GM13977 (cell line): ENCODE data around the gene OR7G3.

Source experiments
- DNase-seq: peaks from one replicate; pipeline ENCODE4 v3.0.0; 2012; ENCODE audit warnings: low spot score
- in situ Hi-C: fragments of 300-500 bp; cut with MboI; formaldehyde crosslinking; loops from one replicate; pipeline ENCODE4 v1.12.0; 2022; ENCODE audit warnings: low sequenced_read_pairs, low pct_unique_long_range_greater_than_20kb, mixed read lengths, inconsistent platforms; ENCODE audit not compliant: unreplicated experiment
- TF ChIP-seq, protein P1 (sequence below): IDR thresholded peaks from 2 replicates; pipeline ENCODE4 v1.5.1; 2012; ENCODE audit warnings: mild to moderate bottlenecking, control low read depth; ENCODE audit not compliant: insufficient read depth; ENCODE audit errors: extremely low read depth, missing control alignments

OR7G3 gene

DNA sequence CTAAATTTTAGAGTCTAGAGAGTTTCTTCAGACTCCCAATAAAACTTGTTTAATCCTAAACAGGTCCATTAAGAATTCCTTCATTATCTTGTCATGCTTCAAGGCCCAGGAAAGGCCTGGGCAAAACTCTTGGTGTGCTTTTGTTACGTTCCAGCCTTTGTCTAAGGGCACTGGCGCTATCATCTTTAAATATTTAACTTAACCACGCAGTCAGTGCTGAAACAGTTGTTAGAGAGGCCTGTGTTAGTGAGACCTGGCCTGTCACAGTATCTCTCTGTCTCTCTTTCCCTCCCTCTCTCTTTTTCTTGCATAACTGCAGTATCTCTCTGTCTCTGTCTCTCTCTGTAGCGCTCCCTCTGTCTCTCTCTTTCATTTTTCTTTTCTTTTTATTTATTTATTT is 48.1 kb downstream of the OR7G3 start:
- no peak for DNase-seq
- TF ChIP-seq, protein P1, sequence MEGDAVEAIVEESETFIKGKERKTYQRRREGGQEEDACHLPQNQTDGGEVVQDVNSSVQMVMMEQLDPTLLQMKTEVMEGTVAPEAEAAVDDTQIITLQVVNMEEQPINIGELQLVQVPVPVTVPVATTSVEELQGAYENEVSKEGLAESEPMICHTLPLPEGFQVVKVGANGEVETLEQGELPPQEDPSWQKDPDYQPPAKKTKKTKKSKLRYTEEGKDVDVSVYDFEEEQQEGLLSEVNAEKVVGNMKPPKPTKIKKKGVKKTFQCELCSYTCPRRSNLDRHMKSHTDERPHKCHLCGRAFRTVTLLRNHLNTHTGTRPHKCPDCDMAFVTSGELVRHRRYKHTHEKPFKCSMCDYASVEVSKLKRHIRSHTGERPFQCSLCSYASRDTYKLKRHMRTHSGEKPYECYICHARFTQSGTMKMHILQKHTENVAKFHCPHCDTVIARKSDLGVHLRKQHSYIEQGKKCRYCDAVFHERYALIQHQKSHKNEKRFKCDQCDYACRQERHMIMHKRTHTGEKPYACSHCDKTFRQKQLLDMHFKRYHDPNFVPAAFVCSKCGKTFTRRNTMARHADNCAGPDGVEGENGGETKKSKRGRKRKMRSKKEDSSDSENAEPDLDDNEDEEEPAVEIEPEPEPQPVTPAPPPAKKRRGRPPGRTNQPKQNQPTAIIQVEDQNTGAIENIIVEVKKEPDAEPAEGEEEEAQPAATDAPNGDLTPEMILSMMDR, result no peak
- in situ Hi-C loops, result no loop called here

DNA sequence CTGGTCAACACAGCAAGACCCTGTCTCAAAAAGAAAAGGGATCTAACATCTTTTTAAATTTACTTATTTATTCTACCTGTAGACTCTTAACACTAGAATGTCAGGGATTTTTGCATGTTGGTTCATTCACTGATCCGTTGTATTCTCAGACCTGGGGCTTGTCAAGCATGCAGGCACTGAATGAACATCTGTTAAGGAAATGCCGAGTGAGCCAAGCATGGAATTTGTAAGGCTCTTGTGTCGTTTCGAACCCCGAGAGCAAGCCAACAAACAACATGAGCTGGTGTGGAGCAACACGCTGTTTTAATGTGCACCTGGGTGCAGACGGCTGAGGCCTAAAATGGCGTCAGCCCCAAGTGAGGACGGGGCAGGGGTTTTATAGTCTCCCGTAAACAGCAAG is 49.8 kb downstream of the OR7G3 start:
- TF ChIP-seq, protein P1, result no peak
- in situ Hi-C loops, result no loop called here
- DNase-seq, result no peak
